ENCODE measurements around the gene GOLGA8K. TPM values are rescaled to one million over a fixed set of nuclear protein-coding genes. Genes with fewer than 3 reads are reported as not detected.
"Not testable (repeated sequence)": the region's sequence is repeated elsewhere in the genome, so short reads cannot be mapped to it uniquely, and the experiment has no call there.

GOLGA8K gene
- total and polyA plus RNA-seq, 2 donors (not counting 3 experiments of a cell fraction or from before 2014, with no cell fraction given) = 0.10 to 3.8 TPM

GRCh38 chr15:32347037-32347436, 56.1 kb downstream of the GOLGA8K start:
- H3K9ac ChIP-seq (replicated peaks; ENCODE audit: extremely low read depth, insufficient read depth, low read length); H3K27me3 ChIP-seq (ENCODE audit: control insufficient read depth in 2 of 2, insufficient read depth in 2 of 2, low read length in 2 of 2); H4K20me1 ChIP-seq (replicated peaks; ENCODE audit: control insufficient read depth, extremely low read depth, insufficient read depth, low read length); BruUV-seq (replicated peaks); DNase-seq (ENCODE audit: low read depth, low spot score); POLR2A ChIA-PET; H3K9me1 ChIP-seq (replicated peaks; ENCODE audit: control insufficient read depth, extremely low read depth, insufficient read depth, low read length); H3K4me3 ChIP-seq (replicated peaks in 1 of 3; ENCODE audit: insufficient read depth in 1 of 3, low read depth in 1 of 3, low read length in 3 of 3); intact Hi-C loops (cut with micrococcal nuclease); dilution Hi-C loops (cut with MboI; ENCODE audit: extremely low pct_ligation_motif_present, low sequenced_read_pairs); H3K9me3 ChIP-seq (replicated peaks; ENCODE audit: control insufficient read depth, insufficient read depth, low read length); H3K36me3 ChIP-seq (ENCODE audit: control insufficient read depth in 2 of 2, extremely low read depth in 1 of 2, insufficient read depth in 2 of 2, low read length in 2 of 2); H3K4me2 ChIP-seq (ENCODE audit: insufficient read depth, low read length); CTCF ChIA-PET; H2AFZ ChIP-seq (ENCODE audit: low read depth, low read length); H3K27ac ChIP-seq (ENCODE audit: insufficient read depth, low read depth, low read length); H3K4me1 ChIP-seq (ENCODE audit: control insufficient read depth, extremely low read depth, insufficient read depth, low read length); FAIRE-seq; H3K79me2 ChIP-seq (ENCODE audit: control insufficient read depth, insufficient read depth, low read length): not testable (repeated sequence)

DNA sequence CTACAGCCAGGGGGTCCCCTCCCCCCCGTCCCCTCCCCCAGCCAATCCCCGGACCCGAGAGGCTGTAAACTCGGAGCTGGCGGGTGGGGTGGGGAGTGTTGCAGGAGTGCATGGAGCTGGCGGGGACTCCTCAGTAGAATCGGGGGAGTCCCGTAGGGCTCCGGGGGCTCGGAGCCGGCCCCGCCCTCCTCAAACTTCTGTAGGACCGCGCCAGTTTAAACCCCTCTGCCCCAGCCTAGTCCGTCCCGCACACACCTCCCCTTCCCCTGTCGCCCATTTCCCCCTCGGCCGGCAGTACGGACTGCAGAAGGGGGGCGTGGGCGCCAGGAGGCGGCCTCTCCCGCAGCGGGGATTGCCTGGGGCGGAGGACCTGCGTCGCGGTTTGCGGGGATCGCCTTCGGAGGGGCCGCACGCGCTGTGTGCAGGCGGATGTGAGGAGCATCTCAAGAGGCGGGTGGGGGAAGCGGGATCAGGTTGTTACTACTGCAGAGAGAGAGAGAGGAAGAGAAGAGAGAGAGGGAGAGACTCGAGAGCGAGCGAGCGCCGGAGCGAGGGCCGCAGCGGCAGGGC, 57.0 kb downstream of the GOLGA8K start:
- BruUV-seq (replicated peaks); H3K9me3 ChIP-seq (replicated peaks; ENCODE audit: control insufficient read depth, insufficient read depth, low read length); FAIRE-seq; H3K9ac ChIP-seq (replicated peaks; ENCODE audit: extremely low read depth, insufficient read depth, low read length); H3K27me3 ChIP-seq (ENCODE audit: control insufficient read depth in 2 of 2, insufficient read depth in 2 of 2, low read length in 2 of 2); CTCF ChIA-PET; H2AFZ ChIP-seq (ENCODE audit: low read depth, low read length); H4K20me1 ChIP-seq (replicated peaks; ENCODE audit: control insufficient read depth, extremely low read depth, insufficient read depth, low read length); H3K36me3 ChIP-seq (ENCODE audit: control insufficient read depth in 2 of 2, extremely low read depth in 1 of 2, insufficient read depth in 2 of 2, low read length in 2 of 2); DNase-seq (ENCODE audit: low read depth, low spot score); H3K9me1 ChIP-seq (replicated peaks; ENCODE audit: control insufficient read depth, extremely low read depth, insufficient read depth, low read length); H3K79me2 ChIP-seq (ENCODE audit: control insufficient read depth, insufficient read depth, low read length); H3K4me1 ChIP-seq (ENCODE audit: control insufficient read depth, extremely low read depth, insufficient read depth, low read length); H3K4me3 ChIP-seq (replicated peaks in 1 of 3; ENCODE audit: insufficient read depth in 1 of 3, low read depth in 1 of 3, low read length in 3 of 3); dilution Hi-C loops (cut with MboI; ENCODE audit: extremely low pct_ligation_motif_present, low sequenced_read_pairs); H3K27ac ChIP-seq (ENCODE audit: insufficient read depth, low read depth, low read length); intact Hi-C loops (cut with micrococcal nuclease); H3K4me2 ChIP-seq (ENCODE audit: insufficient read depth, low read length); POLR2A ChIA-PET: not testable (repeated sequence)

GRCh38 chr15:32343921-32344320, 59.2 kb downstream of the GOLGA8K start:
- FAIRE-seq; H3K4me3 ChIP-seq (replicated peaks in 1 of 3; ENCODE audit: insufficient read depth in 1 of 3, low read depth in 1 of 3, low read length in 3 of 3); H3K9me1 ChIP-seq (replicated peaks; ENCODE audit: control insufficient read depth, extremely low read depth, insufficient read depth, low read length); H3K9me3 ChIP-seq (replicated peaks; ENCODE audit: control insufficient read depth, insufficient read depth, low read length); CTCF ChIA-PET; H3K4me2 ChIP-seq (ENCODE audit: insufficient read depth, low read length); POLR2A ChIA-PET; dilution Hi-C loops (cut with MboI; ENCODE audit: extremely low pct_ligation_motif_present, low sequenced_read_pairs); DNase-seq (ENCODE audit: low read depth, low spot score); H2AFZ ChIP-seq (ENCODE audit: low read depth, low read length); intact Hi-C loops (cut with micrococcal nuclease); H3K27ac ChIP-seq (ENCODE audit: insufficient read depth, low read depth, low read length); H3K36me3 ChIP-seq (ENCODE audit: control insufficient read depth in 2 of 2, extremely low read depth in 1 of 2, insufficient read depth in 2 of 2, low read length in 2 of 2); H4K20me1 ChIP-seq (replicated peaks; ENCODE audit: control insufficient read depth, extremely low read depth, insufficient read depth, low read length); H3K27me3 ChIP-seq (ENCODE audit: control insufficient read depth in 2 of 2, insufficient read depth in 2 of 2, low read length in 2 of 2); H3K9ac ChIP-seq (replicated peaks; ENCODE audit: extremely low read depth, insufficient read depth, low read length); H3K4me1 ChIP-seq (ENCODE audit: control insufficient read depth, extremely low read depth, insufficient read depth, low read length); H3K79me2 ChIP-seq (ENCODE audit: control insufficient read depth, insufficient read depth, low read length); BruUV-seq (replicated peaks): not testable (repeated sequence)

Small RNA genes lying within 50 kb of the gene (small RNA-seq; reads per million reads assigned to genes)
- gene RF00096 (ENCODE audit: insufficient read depth, insufficient read length, low read depth, low replicate concordance) = not detected
- gene RN7SL185P (ENCODE audit: insufficient read depth, insufficient read length, low read depth, low replicate concordance) = not detected
- gene RN7SL539P (ENCODE audit: insufficient read depth, insufficient read length, low read depth, low replicate concordance) = not detected

Other genes starting within 250 kb of the GOLGA8K start
- gene GOLGA8O, start 52.3 kb upstream of the GOLGA8K start, total RNA-seq = 0.21 and 2.1 TPM in 2 replicates
- 0.08 and 0.21 TPM in 2 replicates for gene GOLGA8O, start 52.3 kb upstream of the GOLGA8K start, polyA plus RNA-seq
- gene GOLGA8N, start 190.2 kb upstream of the GOLGA8K start, total RNA-seq = 4.5 and 4.8 TPM in 2 replicates
- 1.2 and 1.6 TPM in 2 replicates for gene GOLGA8N, start 190.2 kb upstream of the GOLGA8K start, polyA plus RNA-seq
- gene ARHGAP11A, start 212.2 kb upstream of the GOLGA8K start, total RNA-seq = 82.3 and 94.1 TPM in 2 replicates
- 4.6 and 6.6 TPM in 2 replicates for gene ARHGAP11A, start 212.2 kb upstream of the GOLGA8K start, polyA plus RNA-seq
- 2.1 and 3.3 TPM in 2 replicates for gene SCG5, start 238.4 kb upstream of the GOLGA8K start, total RNA-seq
- 3.4 and 3.9 TPM in 2 replicates for gene SCG5, start 238.4 kb upstream of the GOLGA8K start, polyA plus RNA-seq

Data from endothelial cell of umbilical vein (primary cell).